Neuron (in vitro differentiated cells): ENCODE measurements around the gene NRG3.

Experiments used
- H2AFZ ChIP-seq: one replicate; pipeline ENCODE4 v1.6.1; 2013; ENCODE audit warnings: low read depth, mild to moderate bottlenecking, inconsistent platforms, low read length, moderate library complexity
- H3K27me3 ChIP-seq: one replicate; pipeline ENCODE4 v1.6.1; 2013; ENCODE audit warnings: low read length; ENCODE audit not compliant: insufficient read depth
- H3K36me3 ChIP-seq: one replicate; pipeline ENCODE4 v1.6.1; 2013; ENCODE audit warnings: low read length; ENCODE audit not compliant: insufficient read depth
- H3K4me1 ChIP-seq: one replicate; pipeline ENCODE4 v1.6.1; 2013; ENCODE audit warnings: low read length; ENCODE audit not compliant: insufficient read depth
- H3K4me3 ChIP-seq: 2 replicates; pipeline ENCODE4 v1.5.1; 2013; ENCODE audit warnings: mild to moderate bottlenecking, low read length, moderate library complexity
- H3K9me3 ChIP-seq: one replicate; pipeline ENCODE4 v1.6.1; 2013; ENCODE audit warnings: low read length

NRG3 gene

GRCh38 chr10:82254237-82254636 is 379.2 kb downstream of the NRG3 start:
- H2AFZ ChIP-seq: no peak overlapping the region
- H3K36me3 ChIP-seq: no peaks in the 10 kb centered on the region
- H3K4me3 ChIP-seq: no peak overlapping the region
- H3K4me1 ChIP-seq: no peaks in the 10 kb centered on the region
- no peaks in the 10 kb centered on the region for H3K27me3 ChIP-seq
- H3K9me3 ChIP-seq: no peaks in the 10 kb centered on the region

- H3K4me3 ChIP-seq: no peak overlapping the region
- H3K36me3 ChIP-seq: no peaks in the 10 kb centered on the region
- H2AFZ ChIP-seq: no peak overlapping the region
- no peaks in the 10 kb centered on the region for H3K4me1 ChIP-seq
- H3K27me3 ChIP-seq: no peaks in the 10 kb centered on the region
- H3K9me3 ChIP-seq: no peaks in the 10 kb centered on the region
These were observed 381.3 kb downstream of the NRG3 start for GRCh38 chr10:82256275-82256674.

GRCh38 chr10:82266438-82266837 is 391.4 kb downstream of the NRG3 start:
- no peak overlapping the region for H2AFZ ChIP-seq
- H3K4me1 ChIP-seq: peaks cover 5% of the 10 kb centered on the region
- H3K4me3 ChIP-seq: no peak overlapping the region
- no peaks in the 10 kb centered on the region for H3K36me3 ChIP-seq
- no peaks in the 10 kb centered on the region for H3K9me3 ChIP-seq
- no peaks in the 10 kb centered on the region for H3K27me3 ChIP-seq

GRCh38 chr10:82267014-82267413 is 392.0 kb downstream of the NRG3 start:
- Histone ChIP-seq H3K27me3 (no peaks in the 10 kb centered on the region), H3K4me3 (no peak overlapping the region), H2AFZ (no peak overlapping the region), H3K4me1 (peaks cover 5% of the 10 kb centered on the region), H3K36me3 (no peaks in the 10 kb centered on the region), H3K9me3 (no peaks in the 10 kb centered on the region)

GRCh38 chr10:82267465-82267864 is 392.5 kb downstream of the NRG3 start:
- Histone ChIP-seq H3K27me3 (no peaks in the 10 kb centered on the region), H3K9me3 (no peaks in the 10 kb centered on the region), H3K4me1 (peaks cover 5% of the 10 kb centered on the region), H3K4me3 (no peak overlapping the region), H3K36me3 (no peaks in the 10 kb centered on the region), H2AFZ (no peak overlapping the region)

GRCh38 chr10:82267960-82268359 is 393.0 kb downstream of the NRG3 start:
- H3K27me3 ChIP-seq: no peaks in the 10 kb centered on the region
- peaks cover 5% of the 10 kb centered on the region for H3K4me1 ChIP-seq
- no peak overlapping the region for H2AFZ ChIP-seq
- no peak overlapping the region for H3K4me3 ChIP-seq
- H3K9me3 ChIP-seq: no peaks in the 10 kb centered on the region
- H3K36me3 ChIP-seq: no peaks in the 10 kb centered on the region

- Histone ChIP-seq H3K9me3 (no peaks in the 10 kb centered on the region), H3K4me1 (no peaks in the 10 kb centered on the region), H3K27me3 (no peaks in the 10 kb centered on the region), H3K36me3 (no peaks in the 10 kb centered on the region), H2AFZ (no peak overlapping the region), H3K4me3 (no peak overlapping the region)
These were observed 402.6 kb downstream of the NRG3 start for GRCh38 chr10:82277591-82277990.

GRCh38 chr10:82278401-82279182 is 403.6 kb downstream of the NRG3 start:
- no peaks in the 10 kb centered on the region for H3K27me3 ChIP-seq
- no peak overlapping the region for H2AFZ ChIP-seq
- H3K4me1 ChIP-seq: no peaks in the 10 kb centered on the region
- no peaks in the 10 kb centered on the region for H3K9me3 ChIP-seq
- H3K36me3 ChIP-seq: no peaks in the 10 kb centered on the region
- no peak overlapping the region for H3K4me3 ChIP-seq

GRCh38 chr10:82282782-82283456 is 407.9 kb downstream of the NRG3 start:
- no peak overlapping the region for H3K4me3 ChIP-seq
- H3K9me3 ChIP-seq: no peaks in the 10 kb centered on the region
- no peaks in the 10 kb centered on the region for H3K36me3 ChIP-seq
- H3K27me3 ChIP-seq: no peaks in the 10 kb centered on the region
- no peak overlapping the region for H2AFZ ChIP-seq
- H3K4me1 ChIP-seq: no peaks in the 10 kb centered on the region

- Histone ChIP-seq H3K36me3 (no peaks in the 10 kb centered on the region), H2AFZ (no peak overlapping the region), H3K4me3 (no peak overlapping the region), H3K27me3 (no peaks in the 10 kb centered on the region), H3K4me1 (no peaks in the 10 kb centered on the region), H3K9me3 (no peaks in the 10 kb centered on the region)
These were observed 409.2 kb downstream of the NRG3 start for GRCh38 chr10:82284180-82284579.

- Histone ChIP-seq H3K4me3 (no peak overlapping the region), H3K4me1 (no peaks in the 10 kb centered on the region), H3K36me3 (no peaks in the 10 kb centered on the region), H3K27me3 (no peaks in the 10 kb centered on the region), H2AFZ (no peak overlapping the region), H3K9me3 (no peaks in the 10 kb centered on the region)
These were observed 413.5 kb downstream of the NRG3 start for GRCh38 chr10:82288461-82288881.

GRCh38 chr10:82289945-82290344 is 415.0 kb downstream of the NRG3 start:
- Histone ChIP-seq H3K4me3 (no peak overlapping the region), H3K4me1 (peaks cover under 1% of the 10 kb centered on the region), H3K9me3 (no peaks in the 10 kb centered on the region), H3K27me3 (no peaks in the 10 kb centered on the region), H3K36me3 (no peaks in the 10 kb centered on the region), H2AFZ (no peak overlapping the region)

GRCh38 chr10:82294874-82295378 is 419.9 kb downstream of the NRG3 start:
- Histone ChIP-seq H2AFZ (no peak overlapping the region), H3K4me1 (peaks cover 11% of the 10 kb centered on the region), H3K27me3 (no peaks in the 10 kb centered on the region), H3K36me3 (no peaks in the 10 kb centered on the region), H3K9me3 (no peaks in the 10 kb centered on the region), H3K4me3 (no peak overlapping the region)
